VCaP (cell line): ENCODE measurements around the gene SLC27A6.

Experiments used
- H3K27ac ChIP-seq: fragments of 450-650 bp; 2 replicates; pipeline ENCODE4 v1.5.1; 2017
- CTCF ChIP-seq: fragments of 450-650 bp; conservative IDR thresholded peaks from 2 replicates; pipeline ENCODE4 v1.5.1; 2017; ENCODE audit warnings: mild to moderate bottlenecking, moderate library complexity

The SLC27A6 gene

GRCh38 chr5:128974567-128974966 lies 9.3 kb downstream of the SLC27A6 start:
- no peak for TF ChIP-seq CTCF

GRCh38 chr5:128979761-128980160 lies 14.5 kb downstream of the SLC27A6 start:
- TF ChIP-seq CTCF: no peak
- no peak overlapping the region for H3K27ac ChIP-seq

More at GRCh38 chr5:128974567-128974966, 9.3 kb downstream of the SLC27A6 start:
- peak overlapping the region; percentile 88 for H3K27ac ChIP-seq

GRCh38 chr5:128980917-128981316 lies 15.6 kb downstream of the SLC27A6 start:
- TF ChIP-seq CTCF: no peak
- H3K27ac ChIP-seq: no peak overlapping the region

GRCh38 chr5:128984480-128984879 lies 19.2 kb downstream of the SLC27A6 start:
- H3K27ac ChIP-seq: no peak overlapping the region
- no peak for TF ChIP-seq CTCF

- TF ChIP-seq CTCF: no peak
- no peak overlapping the region for H3K27ac ChIP-seq
Measured at GRCh38 chr5:128988476-128988875, 23.2 kb downstream of the SLC27A6 start.

GRCh38 chr5:129001841-129002526 lies 36.7 kb downstream of the SLC27A6 start:
- no peak for TF ChIP-seq CTCF
- no peak overlapping the region for H3K27ac ChIP-seq

- no peak for TF ChIP-seq CTCF
- no peak overlapping the region for H3K27ac ChIP-seq
Measured at GRCh38 chr5:129002527-129002842, 37.2 kb downstream of the SLC27A6 start.

- H3K27ac ChIP-seq: no peak overlapping the region
- TF ChIP-seq CTCF: no peak
Measured at GRCh38 chr5:129003232-129003631, 37.9 kb downstream of the SLC27A6 start.
